GM18499 (cell line): ENCODE results near the gene GSE1.

Experiments
- ATAC-seq: cut with Tn5 transposase; IDR thresholded peaks from one replicate; pipeline ENCODE4 v1.9.1; 2021; ENCODE audit warnings: moderate number of reproducible peaks; ENCODE audit not compliant: insufficient read depth, unreplicated experiment

The GSE1 gene

DNA sequence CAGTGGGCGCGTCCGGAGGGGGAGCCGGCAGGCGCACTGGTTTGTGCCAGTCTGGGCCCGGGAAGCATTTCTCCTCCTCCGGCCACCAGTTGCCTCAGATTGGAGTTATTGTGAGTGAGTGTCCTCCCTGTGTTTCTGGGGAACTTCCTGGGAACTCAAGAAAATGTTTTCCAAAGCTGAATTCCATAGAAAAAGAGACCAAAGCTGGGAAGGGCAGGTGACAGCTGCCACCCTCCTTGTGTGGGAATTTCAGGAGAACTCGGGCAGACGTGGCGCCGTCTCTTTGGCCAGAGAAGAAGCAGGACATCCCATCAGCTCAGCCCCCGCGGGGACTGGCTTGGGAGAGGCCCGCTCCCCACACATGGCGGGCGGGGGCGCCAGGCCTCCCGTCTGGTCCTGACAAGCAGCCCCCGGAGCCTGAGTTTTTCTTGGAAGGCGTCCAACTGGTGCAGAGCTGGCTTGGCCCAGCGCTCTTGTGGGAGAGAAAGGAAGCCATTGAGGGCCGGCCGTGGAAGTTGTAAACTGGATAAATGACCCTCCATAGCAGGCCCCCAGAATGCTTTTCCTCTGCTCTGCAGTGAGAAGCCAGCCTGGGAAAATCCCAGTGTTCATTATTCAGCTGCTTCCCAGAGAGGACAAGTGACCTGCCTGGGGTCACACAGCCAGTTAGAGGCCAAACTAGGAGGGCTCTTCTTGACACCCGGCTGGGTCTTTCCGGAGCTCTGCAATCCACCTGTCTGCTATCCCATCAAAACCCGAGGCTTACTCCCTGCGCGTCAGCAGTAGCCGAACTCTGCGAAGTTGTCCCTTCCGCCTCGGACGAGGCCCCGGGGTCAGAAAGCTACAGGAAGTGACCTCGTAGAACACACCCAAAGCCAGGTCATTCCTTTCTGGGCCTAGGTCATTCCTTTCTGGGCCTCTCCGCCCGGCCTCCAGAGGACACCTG lies 39.2 kb upstream of the GSE1 start:
- ATAC-seq: no peak

GRCh38 chr16:85574672-85575475 lies 38.2 kb upstream of the GSE1 start:
- ATAC-seq: no peak

GRCh38 chr16:85575920-85576319 lies 37.2 kb upstream of the GSE1 start:
- ATAC-seq: no peak

- ATAC-seq: no peak
Measured at GRCh38 chr16:85576944-85577343, 36.2 kb upstream of the GSE1 start.

DNA sequence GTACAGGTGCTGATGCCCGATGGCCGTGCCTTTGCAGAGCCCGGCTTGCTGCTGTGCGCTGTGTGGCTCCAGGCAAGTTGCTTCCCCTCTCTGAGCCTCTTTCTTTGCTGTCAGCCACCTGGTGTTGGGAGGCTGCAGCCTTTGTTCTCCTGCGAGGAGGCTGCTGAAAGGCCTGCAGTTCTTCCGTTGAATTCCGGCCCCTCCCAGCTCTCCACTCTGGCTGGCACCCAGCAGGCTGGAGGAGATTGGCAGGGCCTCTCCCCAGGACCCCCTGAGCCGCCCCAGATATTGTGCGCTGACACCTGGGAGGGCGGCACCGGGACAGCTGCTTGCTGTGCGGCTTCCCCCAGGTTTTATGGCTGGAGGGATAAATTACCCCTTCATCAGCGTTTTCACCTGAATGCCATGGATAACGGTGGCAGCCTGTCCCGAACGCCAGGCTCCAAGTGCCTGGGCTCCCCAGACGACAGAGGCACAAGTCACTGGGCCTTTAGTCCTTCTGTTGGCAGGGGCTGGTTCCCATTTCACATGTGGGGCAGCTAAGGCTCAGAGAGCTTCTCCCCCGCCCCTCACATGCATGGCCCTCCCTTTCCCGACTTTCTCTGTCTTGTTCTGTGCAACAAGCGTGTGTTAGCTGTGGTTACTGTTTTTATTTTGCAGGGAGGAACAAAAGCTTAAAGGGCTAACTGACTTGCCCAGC lies 35.1 kb upstream of the GSE1 start:
- no peak for ATAC-seq

DNA sequence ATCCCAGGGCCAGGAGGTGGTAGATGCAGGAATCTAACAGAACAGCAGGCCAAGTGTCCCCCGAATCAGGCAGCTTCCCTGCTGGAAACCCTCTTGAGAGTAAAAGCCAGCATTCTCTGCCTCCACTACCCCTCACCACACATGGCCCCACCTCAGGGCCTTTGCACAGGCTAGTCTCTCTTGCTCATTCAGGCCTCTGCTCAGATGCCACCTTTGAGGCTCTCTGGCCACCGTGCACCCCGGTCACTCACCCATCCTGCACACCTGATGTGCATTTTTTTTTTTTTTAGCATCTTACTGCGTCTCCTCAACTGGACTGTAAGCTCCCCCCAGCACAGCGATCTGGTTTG lies 34.5 kb upstream of the GSE1 start:
- ATAC-seq: no peak

DNA sequence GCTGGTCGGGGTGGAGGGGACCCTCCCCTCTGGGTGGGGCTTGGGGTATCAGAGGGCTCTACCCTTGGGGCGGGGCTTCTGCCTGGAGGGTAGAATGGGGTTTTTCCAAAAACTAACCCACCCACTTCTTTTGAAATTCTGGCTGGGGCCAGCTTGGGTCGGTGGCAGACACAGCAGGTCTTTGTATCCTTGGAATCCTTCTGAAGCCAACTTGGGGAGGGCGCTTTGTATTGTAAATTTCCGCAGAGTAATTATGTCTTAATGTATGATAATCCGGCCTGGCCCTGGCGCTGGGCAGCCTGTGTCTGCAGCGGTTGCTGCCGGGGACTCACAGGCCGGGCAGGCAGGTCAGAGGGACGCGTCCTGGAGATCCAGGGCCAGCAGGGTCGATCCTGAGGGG lies 33.9 kb upstream of the GSE1 start:
- no peak for ATAC-seq

GRCh38 chr16:85579923-85580580 lies 33.1 kb upstream of the GSE1 start:
- ATAC-seq: no peak

- no peak for ATAC-seq
Measured at GRCh38 chr16:85580684-85581083, 32.4 kb upstream of the GSE1 start.

GRCh38 chr16:85582229-85582991 lies 30.7 kb upstream of the GSE1 start:
- ATAC-seq: no peak

GRCh38 chr16:85583491-85584181 lies 29.5 kb upstream of the GSE1 start:
- ATAC-seq: no peak

DNA sequence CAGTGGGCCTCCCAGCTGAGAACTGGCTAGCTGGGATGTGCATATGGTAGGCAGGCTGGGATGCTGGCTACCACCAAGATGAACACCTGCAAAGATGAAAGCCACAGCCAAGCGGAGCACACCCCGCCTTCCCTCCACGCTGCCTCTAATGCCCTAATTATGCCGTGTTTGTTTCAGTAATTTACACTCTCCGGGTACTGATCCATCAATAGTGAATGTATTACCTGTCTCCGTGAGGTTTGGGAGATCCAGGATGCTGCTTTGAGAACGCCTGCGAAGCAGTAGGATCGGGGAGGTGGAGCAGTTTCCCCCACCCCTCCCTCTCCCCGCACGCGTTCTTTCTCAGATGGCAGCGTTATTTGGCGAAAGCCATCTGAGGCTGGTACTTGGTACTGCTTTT lies 28.9 kb upstream of the GSE1 start:
- ATAC-seq: no peak

- no peak for ATAC-seq
Measured at GRCh38 chr16:85584819-85585282, 28.3 kb upstream of the GSE1 start.

GRCh38 chr16:85585711-85586110 lies 27.4 kb upstream of the GSE1 start:
- ATAC-seq: no peak

DNA sequence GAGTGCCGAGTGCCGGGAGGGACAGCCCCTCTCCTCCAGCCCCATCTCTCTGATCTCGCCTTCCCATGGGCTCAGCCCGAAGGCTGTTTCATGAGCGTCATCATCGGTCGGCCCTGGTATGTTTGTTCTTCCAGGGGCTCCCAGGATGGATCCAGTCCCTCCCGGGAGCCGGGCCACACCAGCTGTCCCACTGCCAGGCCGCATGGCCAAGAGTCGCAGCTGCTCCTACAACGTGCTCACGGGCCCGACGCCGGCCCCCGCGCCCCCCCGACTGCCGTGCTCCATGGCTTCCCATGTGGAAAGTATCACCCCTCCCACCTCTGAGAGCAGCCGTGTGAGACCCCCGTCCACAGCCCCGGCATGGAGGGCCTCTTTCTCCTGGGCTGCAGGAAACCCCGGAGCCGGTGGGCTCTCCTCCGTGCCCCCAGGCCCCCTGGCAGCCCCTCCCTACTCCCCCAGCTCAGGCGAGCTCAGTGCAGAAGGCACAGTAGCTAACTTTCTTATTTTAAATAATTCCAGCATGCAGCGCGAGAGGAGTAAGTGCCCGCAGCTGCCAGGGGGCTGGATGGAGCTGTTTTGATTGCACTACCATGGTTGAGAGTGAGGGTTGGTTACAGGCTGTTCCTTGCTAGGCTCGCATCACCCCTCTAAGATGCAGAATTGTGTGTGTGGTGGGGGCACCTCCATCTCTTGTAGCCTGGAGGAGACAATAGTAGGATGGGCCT lies 26.6 kb upstream of the GSE1 start:
- ATAC-seq: no peak

GRCh38 chr16:85587762-85588556 lies 25.2 kb upstream of the GSE1 start:
- no peak for ATAC-seq
